Activated T-cell treated with anti-CD3 and anti-CD28 coated beads for 4 hours (primary cell): ENCODE measurements around the gene ABHD14A.

Experiments
- DNase-seq: peaks from one replicate; pipeline ENCODE4 v3.0.0-alpha.2; 2020

Gene ABHD14A

DNA sequence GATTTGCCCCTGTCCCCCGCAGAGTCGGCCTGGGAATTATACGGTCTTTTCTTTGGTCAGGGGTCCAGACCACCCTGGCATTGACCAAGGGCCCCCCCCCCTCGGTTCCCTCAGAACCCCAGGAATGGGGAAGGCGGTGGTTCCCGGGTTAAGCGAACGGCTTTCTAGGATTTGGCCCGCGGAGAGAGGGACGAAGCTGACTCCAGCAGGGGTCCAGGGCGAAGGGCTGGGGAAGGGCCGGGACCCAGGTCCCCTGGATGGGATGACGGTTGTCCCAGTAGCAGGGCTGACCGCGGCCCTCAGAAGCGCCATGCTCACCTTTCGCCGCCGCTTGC, 33.4 kb upstream of the ABHD14A start:
- no peak for DNase-seq

DNA sequence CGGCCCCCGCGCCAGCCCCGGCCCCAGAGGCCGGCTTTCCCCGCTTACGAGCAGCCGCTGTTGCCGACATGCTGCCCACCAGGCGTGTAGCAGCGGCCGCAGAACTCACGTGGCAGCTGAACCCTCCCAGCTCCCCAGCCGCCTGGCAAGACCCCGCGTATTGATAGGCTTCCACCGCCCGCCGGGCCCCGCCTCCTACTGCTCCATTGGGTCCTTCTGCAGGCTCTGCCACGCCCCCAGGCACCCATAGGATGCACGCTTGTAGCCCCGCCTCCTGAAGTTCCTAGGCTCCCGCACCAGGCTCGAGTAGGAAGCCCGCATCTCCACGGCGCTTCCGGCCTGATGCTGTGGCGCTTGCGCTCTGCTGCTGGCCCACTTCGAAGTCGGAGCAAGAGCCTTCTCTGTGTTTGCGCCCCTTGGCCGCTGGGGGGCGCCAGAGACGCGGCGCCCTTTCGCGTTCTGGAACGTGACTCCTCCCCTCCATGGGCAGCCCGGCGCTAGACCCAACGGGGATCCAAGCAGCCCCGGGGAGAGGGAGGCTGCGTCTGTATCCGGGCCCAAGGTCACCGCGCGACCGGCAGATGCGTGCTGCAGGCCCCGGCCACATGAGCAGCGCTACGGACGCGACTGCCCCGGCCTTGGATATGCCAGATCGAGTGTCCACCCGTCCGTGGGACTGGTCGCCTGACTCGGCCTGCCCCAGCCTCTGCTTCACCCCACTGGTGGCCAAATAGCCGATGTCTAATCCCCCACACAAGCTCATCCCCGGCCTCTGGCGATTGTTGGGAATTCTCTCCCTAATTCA, 32.9 kb upstream of the ABHD14A start, which contains the start of the genes PARP3 and RRP9:
TSS of gene PARP3 (plus strand) at position 566 of the 805 bp plus-strand sequence. CDS start 993 bp downstream, outside the sequence.
TSS of gene RRP9 (minus strand) at position 107 of the 805 bp plus-strand sequence. CDS start at position 70, 37 bp downstream.
- DNase-seq, result peak; percentile 98

DNA sequence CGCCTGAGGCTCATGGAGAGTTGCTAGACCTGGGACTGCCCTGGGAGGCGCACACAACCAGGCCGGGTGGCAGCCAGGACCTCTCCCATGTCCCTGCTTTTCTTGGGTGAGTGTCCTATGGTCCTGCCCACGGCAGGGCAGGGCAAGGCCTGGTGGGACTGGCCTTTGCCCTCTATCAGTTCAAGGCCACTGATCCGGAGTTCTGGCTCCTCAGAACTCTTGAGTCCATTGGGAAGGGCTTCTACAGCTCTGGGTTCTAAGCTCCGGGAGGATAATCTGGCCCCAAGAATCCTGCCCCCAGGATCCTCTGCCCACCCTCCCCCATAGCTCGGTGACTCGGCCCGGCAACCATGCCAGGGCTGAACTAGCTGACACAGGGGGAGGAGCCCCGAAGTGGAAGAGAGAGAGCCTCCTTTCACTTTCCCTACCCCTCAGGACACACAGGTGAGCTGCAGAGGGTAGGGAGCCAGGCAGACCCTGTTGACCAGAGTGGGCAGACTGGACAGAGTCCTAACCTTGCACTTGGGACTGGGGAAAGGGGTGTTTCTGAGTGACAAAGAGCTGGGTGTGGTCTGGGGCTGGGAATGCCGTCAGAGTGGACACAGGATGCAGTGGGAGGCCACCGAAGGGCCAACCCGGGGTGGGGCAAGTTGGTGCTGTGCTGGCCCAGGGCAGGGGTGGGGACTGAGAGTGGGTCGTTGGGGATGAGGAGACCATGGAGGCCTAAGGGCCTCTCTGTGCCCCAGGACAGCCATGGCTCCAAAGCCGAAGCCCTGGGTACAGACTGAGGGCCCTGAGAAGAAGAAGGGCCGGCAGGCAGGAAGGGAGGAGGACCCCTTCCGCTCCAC, 32.0 kb upstream of the ABHD14A start:
- DNase-seq, result peak; percentile 43

DNA sequence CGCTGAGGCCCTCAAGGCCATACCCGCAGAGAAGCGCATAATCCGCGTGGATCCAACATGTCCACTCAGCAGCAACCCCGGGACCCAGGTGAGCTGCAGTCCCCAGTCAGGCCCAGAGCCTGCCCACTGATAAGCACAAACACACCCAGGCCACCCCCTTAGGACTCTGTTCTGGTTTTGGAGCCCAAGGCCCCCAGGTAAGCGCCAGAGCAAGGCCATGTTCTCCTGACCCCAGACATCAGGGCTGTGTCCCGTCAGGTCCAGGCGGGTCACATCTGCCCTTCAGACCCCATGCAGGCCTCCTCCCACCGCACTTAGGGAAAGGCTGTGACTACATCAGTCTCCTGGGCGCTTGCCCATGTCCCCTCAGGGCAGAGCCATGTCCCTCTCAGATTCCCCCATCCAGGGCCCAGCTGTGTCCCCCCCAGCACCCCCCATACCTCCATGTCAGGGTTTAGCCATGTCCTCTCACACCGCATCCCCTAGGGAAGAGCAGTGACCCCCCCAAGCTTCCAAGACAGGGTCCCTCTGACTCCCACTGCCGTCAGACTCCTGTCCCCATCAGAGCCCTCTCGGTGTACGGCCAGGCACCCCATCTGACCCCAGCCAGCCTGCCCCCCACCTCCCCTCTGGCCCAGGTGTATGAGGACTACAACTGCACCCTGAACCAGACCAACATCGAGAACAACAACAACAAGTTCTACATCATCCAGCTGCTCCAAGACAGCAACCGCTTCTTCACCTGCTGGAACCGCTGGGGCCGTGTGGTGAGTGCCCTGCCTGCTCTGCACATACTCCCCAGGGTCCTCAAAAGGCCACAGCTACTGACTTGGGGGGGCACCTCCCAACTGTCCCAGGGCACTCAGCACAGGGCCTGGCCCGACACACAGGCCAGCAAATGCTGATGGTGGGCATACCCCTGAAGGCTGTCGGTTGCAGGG, 31.1 kb upstream of the ABHD14A start:
- no peak for DNase-seq

DNA sequence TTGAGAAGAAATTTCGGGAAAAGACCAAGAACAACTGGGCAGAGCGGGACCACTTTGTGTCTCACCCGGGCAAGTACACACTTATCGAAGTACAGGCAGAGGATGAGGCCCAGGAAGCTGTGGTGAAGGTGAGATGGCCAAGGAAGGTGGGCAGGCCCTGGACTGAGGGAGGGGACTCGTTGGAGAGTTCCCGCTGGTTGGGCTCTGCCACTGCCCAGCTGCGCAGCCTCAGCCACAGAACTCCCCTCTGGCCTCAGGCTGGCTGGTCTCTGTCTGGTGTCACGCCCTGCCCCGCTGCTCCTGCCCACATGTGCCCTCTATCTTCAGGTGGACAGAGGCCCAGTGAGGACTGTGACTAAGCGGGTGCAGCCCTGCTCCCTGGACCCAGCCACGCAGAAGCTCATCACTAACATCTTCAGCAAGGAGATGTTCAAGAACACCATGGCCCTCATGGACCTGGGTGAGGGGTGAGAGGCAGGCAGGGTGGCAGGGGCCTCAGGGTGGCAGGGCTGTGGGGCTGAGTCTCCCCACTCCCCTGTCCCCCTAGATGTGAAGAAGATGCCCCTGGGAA, 30.3 kb upstream of the ABHD14A start:
- DNase-seq, result no peak

DNA sequence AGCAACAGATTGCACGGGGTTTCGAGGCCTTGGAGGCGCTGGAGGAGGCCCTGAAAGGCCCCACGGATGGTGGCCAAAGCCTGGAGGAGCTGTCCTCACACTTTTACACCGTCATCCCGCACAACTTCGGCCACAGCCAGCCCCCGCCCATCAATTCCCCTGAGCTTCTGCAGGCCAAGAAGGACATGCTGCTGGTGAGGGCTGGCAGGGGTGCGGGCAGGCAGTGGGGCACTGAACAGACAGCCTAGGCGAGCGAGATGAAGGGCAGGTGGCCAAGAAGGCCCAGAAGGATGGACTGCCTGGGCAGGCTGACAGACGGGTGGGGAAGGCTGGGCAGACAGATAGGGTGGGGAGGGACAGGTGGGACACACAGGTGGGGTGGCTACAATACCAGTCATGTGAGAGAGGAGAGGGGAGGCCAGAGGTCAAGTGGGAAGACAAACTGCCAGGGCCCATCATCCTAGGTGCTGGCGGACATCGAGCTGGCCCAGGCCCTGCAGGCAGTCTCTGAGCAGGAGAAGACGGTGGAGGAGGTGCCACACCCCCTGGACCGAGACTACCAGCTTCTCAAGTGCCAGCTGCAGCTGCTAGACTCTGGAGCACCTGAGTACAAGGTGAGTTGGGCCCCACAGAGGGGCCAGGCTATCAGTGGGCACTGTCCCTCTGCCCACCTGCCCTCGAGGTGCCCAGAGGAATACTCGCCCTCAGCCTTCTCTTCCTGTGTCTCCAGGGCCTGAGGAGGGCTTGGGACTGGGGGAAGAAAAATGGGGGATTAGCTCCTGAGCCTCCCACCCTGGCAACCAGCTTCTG, 29.6 kb upstream of the ABHD14A start:
- no peak for DNase-seq

DNA sequence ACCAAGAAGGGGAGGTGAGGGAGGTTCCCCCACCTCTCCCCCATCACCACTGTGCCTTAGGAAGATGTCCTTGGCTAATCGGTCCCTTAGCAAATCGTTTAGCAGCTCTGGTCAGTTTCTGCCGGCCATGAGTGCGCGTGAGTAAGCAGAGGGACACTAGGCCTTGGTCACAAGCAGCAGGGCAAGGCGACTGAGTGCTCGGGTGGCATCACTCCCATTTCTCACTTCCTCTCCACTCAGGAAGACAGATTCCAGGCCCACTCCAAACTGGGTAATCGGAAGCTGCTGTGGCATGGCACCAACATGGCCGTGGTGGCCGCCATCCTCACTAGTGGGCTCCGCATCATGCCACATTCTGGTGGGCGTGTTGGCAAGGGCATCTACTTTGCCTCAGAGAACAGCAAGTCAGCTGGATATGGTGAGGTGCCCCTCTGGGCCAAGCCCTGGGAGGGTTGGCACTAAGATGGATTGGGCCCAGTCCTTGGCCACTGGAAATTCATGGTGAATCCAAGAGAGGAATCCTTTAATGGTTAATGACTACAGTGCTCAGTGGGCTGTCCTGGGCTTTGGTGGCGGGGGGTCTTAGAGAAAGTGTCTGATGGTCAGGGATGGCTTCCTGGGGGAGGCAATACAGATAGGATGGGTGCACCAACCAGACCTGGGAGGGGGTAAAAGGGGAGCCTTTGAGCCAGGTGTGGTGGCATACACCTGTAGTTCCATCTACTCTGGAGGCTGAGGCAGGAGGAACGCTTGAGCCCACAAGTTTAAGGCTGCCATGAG, 28.7 kb upstream of the ABHD14A start:
- DNase-seq, result no peak

DNA sequence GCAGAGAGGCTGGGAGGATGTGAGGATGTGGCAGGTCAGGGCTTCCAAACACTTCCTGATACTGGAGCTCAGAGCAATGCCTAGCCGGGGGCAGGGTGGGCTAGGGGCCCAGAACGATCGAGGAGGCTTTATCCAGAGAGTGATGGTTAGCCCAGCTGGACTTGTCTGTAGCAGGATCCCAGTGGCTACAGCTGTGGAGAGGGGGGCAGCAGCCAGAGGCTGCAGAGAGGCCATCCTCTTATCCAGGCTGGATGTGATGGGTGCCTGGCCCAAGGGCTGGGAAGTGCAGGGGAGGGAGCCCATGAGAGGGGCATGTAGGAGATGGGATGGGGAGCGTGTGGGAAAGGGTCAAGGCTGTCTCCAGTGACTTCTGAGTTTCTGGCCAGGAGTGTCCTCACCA, 28.1 kb upstream of the ABHD14A start:
- no peak for DNase-seq

DNA sequence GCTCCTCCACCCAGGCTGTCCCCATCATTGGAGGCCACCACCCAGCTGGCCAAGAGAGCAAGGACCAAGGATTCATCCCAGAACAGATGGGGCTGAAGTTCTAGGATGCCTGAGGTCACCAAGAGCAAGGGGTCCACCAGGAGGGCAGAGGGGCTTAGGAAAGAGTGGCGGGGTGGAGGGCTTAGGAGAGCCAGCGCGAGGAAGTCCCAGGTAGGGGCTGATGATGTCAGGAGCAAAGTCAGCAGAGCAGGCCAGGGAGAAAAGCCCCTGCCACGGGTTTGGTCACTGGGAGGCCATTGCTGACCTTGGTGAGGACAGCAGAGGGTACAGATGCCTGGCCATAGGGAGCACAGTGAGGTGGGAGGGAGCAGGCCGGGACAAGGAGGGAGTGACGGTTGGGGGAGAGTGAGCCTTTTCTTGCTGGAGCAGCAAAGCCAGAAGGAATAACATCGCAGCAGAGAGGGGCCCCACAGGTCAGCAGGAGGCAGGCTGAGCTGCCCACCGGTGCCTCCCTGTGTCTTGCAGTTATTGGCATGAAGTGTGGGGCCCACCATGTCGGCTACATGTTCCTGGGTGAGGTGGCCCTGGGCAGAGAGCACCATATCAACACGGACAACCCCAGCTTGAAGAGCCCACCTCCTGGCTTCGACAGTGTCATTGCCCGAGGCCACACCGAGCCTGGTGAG, 27.5 kb upstream of the ABHD14A start:
- DNase-seq, result no peak

DNA sequence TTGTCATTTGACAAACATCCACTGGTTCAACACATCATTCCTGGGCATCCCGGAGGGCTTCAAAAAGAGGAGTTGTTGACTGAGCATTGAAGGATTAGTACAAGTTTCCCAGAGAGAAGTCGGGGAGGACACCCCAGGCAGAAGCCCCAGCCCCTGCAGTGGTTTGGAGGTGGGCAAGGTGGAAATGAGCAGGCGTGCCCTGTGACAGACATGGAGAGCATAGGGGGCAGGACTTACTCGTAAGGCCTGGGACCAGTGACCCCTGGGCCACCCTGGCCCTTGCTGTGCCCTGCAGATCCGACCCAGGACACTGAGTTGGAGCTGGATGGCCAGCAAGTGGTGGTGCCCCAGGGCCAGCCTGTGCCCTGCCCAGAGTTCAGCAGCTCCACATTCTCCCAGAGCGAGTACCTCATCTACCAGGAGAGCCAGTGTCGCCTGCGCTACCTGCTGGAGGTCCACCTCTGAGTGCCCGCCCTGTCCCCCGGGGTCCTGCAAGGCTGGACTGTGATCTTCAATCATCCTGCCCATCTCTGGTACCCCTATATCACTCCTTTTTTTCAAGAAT, 26.8 kb upstream of the ABHD14A start:
- no peak for DNase-seq

DNA sequence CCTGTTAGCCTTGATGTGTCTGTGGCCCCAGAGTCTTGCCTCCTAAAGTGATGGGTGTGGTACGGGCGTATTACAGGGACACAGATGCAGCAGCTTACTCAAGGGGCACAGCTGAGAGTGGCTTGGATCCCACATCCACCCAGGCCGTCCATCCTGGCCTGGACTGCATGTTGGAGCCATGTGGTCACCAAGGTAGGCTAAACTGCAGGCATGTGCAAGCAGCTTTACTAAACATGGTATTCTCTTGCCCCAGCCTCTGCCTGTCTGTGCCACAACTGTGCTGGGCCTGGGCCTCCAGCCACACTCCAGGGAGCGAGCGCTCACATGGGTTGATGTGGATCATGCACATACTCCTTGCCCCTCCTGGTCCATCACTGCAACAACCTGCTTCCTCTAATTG, 25.7 kb upstream of the ABHD14A start:
- DNase-seq, result no peak

DNA sequence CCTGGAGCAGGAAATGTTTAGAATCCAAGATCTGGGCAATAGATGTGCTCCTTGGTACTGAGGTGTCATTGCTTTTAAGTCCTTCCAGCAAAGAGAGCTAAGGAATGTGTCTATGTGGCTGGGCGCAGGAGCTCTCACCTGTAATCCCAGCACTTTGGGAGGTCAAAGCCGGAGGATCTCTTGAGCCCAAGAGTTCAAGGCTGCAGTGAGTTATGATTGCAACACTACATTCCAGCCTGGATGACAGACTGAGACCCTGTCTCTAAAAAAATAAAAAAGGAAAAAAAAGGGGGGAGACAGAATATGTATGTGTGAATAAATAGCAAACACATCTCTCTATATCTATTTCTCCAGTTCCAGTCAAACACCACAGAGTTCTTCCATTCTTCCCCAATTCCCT, 24.0 kb upstream of the ABHD14A start:
- no peak for DNase-seq

DNA sequence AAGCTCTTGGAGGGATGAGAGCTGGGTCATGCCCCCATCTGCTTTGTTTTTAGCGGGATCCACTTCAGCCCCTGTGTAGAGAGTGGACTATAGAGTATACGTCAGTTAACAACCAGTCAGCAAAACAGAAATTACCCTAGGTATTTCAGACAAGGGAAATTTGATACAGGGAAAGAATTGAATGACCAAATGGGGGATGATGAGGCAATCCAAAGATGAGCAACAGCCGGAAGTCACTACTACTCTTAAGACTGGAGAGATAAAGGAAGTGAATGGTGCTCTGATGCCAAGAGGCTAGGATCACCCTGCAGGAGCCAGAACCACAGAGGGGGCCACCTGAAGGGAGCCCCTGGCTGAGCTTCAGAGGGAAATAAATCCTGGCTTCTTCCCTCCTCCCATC, 21.4 kb upstream of the ABHD14A start:
- DNase-seq, result no peak

DNA sequence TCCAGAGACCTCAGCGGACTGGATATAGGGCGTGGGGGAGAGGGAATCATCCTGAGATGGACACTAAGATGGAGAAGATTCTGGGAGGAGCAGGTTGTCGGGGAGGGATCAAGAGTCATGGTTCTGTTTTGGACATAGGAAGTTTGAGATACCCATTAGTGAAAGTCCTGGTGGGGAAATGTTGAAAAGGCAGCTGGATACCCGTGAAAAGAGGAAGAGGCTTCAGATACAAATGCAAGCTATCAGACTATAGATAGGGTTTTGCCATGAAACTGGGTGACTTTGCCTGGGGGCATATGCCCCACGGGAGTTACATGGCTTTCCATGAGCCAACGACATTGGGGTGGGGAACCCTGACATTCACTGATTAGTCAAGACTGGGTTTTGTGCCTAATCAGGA, 20.8 kb upstream of the ABHD14A start:
- no peak for DNase-seq

DNA sequence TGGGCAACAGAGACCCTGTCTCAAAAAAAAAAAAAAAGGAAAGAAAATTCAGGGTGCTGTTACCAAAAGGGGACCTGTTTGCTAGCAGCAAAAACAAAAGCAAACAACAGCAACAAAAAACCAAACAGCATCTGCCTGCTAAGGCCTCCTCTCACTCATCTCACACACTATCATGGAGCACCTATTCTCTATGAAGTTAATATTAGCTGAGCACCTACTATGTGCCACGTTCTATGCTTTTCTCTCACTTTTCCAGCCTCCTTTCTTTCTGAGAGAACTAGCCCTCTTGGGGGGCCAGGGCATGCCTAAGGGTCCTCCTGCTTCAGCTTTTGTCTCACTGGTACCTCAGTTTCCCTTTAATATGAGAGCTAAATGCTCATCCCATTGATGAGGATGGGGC, 20.2 kb upstream of the ABHD14A start:
- no peak for DNase-seq

DNA sequence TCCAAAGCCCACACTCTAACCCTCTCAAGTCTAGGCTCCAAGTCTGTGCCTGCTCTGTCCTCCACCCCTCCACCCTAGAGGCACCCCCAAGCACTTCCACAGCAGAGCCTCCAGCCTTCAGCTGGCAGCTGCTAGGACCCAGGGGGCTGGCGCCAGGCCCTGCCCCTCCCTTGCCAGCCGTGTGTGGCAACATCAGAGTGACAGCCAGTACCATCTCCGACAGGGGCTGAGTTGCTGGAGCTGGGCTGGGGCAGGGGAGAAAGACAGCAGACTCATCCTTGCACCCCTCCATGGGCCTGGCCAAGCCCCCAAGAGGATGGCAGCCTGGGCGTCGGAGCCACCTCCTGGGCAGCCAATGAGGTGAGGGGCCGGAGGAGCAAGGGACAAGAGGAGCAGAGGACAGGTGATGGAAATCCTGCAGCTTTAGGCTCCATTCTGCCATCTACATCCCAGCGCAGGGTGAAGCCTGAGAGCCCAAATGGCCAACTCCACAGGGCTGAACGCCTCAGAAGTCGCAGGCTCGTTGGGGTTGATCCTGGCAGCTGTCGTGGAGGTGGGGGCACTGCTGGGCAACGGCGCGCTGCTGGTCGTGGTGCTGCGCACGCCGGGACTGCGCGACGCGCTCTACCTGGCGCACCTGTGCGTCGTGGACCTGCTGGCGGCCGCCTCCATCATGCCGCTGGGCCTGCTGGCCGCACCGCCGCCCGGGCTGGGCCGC, 19.5 kb upstream of the ABHD14A start, which contains the start of gene GPR62:
TSS of gene GPR62 (plus strand) at position 207 of the 718 bp plus-strand sequence. CDS start at position 479, 272 bp downstream.
- DNase-seq, result no peak

DNA sequence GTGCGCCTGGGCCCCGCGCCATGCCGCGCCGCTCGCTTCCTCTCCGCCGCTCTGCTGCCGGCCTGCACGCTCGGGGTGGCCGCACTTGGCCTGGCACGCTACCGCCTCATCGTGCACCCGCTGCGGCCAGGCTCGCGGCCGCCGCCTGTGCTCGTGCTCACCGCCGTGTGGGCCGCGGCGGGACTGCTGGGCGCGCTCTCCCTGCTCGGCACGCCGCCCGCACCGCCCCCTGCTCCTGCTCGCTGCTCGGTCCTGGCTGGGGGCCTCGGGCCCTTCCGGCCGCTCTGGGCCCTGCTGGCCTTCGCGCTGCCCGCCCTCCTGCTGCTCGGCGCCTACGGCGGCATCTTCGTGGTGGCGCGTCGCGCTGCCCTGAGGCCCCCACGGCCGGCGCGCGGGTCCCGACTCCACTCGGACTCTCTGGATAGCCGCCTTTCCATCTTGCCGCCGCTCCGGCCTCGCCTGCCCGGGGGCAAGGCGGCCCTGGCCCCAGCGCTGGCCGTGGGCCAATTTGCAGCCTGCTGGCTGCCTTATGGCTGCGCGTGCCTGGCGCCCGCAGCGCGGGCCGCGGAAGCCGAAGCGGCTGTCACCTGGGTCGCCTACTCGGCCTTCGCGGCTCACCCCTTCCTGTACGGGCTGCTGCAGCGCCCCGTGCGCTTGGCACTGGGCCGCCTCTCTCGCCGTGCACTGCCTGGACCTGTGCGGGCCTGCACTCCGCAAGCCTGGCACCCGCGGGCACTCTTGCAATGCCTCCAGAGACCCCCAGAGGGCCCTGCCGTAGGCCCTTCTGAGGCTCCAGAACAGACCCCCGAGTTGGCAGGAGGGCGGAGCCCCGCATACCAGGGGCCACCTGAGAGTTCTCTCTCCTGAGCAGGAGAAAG, 18.7 kb upstream of the ABHD14A start:
- no peak for DNase-seq
